Activated naive CD8-positive, alpha-beta T cell (primary cell): Measurements from ENCODE around the gene ITGAV.

Source experiments
- H3K27ac Mint-ChIP-seq: one replicate; pipeline ENCODE4 v1.8.0; 2021; ENCODE audit warnings: mixed read lengths
- H3K27me3 Mint-ChIP-seq: one replicate; pipeline ENCODE4 v1.8.0; 2021; ENCODE audit warnings: mixed read lengths
- H3K36me3 Mint-ChIP-seq: one replicate; pipeline ENCODE4 v1.8.0; 2021; ENCODE audit warnings: mixed read lengths
- H3K4me1 Mint-ChIP-seq: one replicate; pipeline ENCODE4 v1.8.0; 2021; ENCODE audit warnings: low read depth, mixed read lengths
- H3K4me3 Mint-ChIP-seq: one replicate; pipeline ENCODE4 v1.8.0; 2021; ENCODE audit warnings: mild to moderate bottlenecking, mixed read lengths
- H3K9me3 Mint-ChIP-seq: one replicate; pipeline ENCODE4 v1.8.0; 2021; ENCODE audit warnings: low read depth, mixed read lengths

ITGAV gene

DNA sequence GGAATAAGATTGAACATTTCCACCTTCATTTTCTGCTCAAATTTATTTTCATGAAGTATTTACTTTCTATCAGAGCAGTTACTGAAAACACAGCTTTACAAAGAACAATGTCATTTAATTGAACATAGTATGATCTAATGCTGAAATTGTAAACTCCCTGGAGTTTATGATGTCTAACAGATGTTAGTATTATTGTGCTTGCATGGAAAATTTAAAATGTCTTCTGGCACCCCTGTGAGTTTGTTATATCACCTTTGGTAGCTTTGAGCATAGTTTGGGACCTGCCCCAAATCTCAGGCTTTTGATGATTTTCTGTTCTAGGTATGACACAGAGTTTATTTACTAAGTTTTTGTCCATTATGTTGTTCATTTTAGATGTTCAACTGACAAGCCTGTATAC, 132.1 kb downstream of the ITGAV start:
- Mint-ChIP-seq H3K9me3 (no peaks in the 10 kb centered on the region), H3K4me1 (no peaks in the 10 kb centered on the region), H3K27me3 (peaks cover 3% of the 10 kb centered on the region), H3K36me3 (no peaks in the 10 kb centered on the region), H3K27ac (no peak overlapping the region), H3K4me3 (no peak overlapping the region)

DNA sequence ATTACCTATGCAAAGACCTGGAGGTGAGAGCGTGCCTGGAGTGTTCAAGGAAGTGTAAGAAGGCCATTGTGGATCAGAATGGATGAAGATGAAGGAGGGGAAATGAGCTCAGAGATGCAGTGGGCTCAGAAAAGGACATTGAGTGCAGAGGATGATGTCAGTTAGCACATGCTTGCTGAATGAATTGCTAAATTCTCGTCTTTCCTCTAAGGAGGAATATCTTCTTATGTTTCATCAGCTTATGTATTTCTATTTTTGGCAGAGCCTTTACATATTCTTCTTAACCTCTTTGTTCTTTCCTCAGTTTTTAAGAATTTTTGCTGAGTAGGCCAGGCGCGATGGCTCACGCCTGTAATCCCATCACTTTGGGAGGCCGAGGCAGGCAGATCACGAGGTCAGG, 134.9 kb downstream of the ITGAV start:
- Mint-ChIP-seq H3K36me3 (no peaks in the 10 kb centered on the region), H3K27me3 (peaks cover 3% of the 10 kb centered on the region), H3K27ac (no peak overlapping the region), H3K4me1 (no peaks in the 10 kb centered on the region), H3K4me3 (no peak overlapping the region), H3K9me3 (no peaks in the 10 kb centered on the region)

GRCh38 chr2:186725783-186726182, 135.9 kb downstream of the ITGAV start:
- no peaks in the 10 kb centered on the region for H3K9me3 Mint-ChIP-seq
- H3K36me3 Mint-ChIP-seq = no peaks in the 10 kb centered on the region
- no peak overlapping the region for H3K4me3 Mint-ChIP-seq
- H3K27ac Mint-ChIP-seq = no peak overlapping the region
- peaks cover 2% of the 10 kb centered on the region for H3K27me3 Mint-ChIP-seq
- no peaks in the 10 kb centered on the region for H3K4me1 Mint-ChIP-seq

DNA sequence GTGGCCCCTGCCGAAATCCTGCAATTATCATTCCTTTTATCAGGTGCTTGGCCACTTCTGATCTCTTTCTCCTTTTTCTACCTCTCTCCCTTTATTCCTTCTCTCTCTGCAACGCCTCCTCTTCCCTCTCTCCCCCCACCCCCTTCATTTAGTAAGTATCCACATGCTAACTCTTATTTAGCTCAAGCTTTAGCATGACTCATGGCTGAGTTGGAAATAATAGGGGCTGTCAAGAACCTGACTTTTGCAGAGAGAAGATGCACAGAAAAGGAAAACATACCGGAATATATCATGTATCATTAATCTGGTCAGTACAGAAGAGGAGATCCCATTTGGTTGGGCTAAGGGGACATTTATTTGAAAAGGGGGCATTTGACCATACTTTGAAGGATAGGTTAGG, 137.1 kb downstream of the ITGAV start:
- Mint-ChIP-seq H3K4me3 (no peak overlapping the region), H3K27ac (no peak overlapping the region), H3K4me1 (no peaks in the 10 kb centered on the region), H3K9me3 (no peaks in the 10 kb centered on the region), H3K36me3 (no peaks in the 10 kb centered on the region), H3K27me3 (peaks cover 2% of the 10 kb centered on the region)

DNA sequence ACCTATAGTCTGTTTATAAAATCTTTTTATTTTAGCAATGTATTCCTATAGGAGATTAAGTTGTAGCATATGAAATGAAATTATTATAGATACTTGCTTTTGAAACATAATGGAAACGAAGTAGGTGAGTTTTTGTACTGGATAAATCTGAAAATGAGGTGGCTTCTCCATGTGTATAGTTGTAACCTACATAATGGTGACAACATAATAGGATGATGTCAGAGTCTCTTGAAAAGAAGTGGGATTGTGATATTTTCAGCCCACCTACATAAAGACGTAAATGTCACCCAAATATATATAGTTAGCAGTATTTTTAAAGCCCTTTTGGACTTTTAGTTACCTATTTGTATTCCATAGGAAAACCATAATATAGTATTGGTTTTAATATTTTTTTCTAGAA, 138.8 kb downstream of the ITGAV start:
- peaks cover 7% of the 10 kb centered on the region for H3K27me3 Mint-ChIP-seq
- no peaks in the 10 kb centered on the region for H3K36me3 Mint-ChIP-seq
- no peaks in the 10 kb centered on the region for H3K9me3 Mint-ChIP-seq
- H3K4me1 Mint-ChIP-seq = no peaks in the 10 kb centered on the region
- no peak overlapping the region for H3K27ac Mint-ChIP-seq
- no peak overlapping the region for H3K4me3 Mint-ChIP-seq
